ENCODE measurements around the gene MDN1. TPM values are rescaled to one million over a fixed set of nuclear protein-coding genes. Genes with fewer than 3 reads are reported as not detected.
A peak's percentile ranks its signal among the peaks of the same experiment; 100 is the strongest.

Gene MDN1
- total and polyA plus RNA-seq, 2 of the 4 experiments (the other 2 are of a cell fraction) = 7.7 to 26.7 TPM

DNA sequence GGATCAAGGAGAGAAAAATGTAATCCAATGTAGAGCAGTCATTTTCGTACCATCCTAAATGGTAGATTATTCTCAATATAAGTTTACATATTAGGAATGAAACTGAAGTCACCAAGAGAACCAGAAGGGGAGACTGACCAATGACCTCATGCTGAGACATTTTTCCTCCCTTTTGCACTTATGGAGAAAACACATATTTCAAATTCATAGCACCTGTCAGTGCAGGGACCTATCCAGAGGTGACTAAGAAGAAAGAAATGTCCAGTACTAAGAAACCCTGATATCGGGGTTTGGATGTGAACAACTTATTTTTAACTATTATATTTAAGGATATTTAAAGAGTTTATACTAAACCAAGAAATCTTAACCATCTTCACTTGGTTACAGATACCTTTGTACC lies 164.5 kb downstream of the MDN1 start:
- BruUV-seq (replicated peaks) = no TSS peak
- POLR2A ChIA-PET (ENCODE audit: unreplicated experiment) = no interaction called here

More for the DNA sequence above, 164.5 kb downstream of the MDN1 start:
- H2BK120ac ChIP-seq (ENCODE audit: low read depth, low read length) = no peak overlapping the region
- peak; percentile 56 for ATAC-seq (ENCODE audit: low read depth)
- H4K8ac ChIP-seq (ENCODE audit: low read depth in 2 of 2, low read length in 2 of 2) = no peak overlapping the region
- no peak overlapping the region for H3K27ac ChIP-seq (ENCODE audit: insufficient read depth, low read length)
- peaks cover 3% of the 10 kb centered on the region for H3K4me1 ChIP-seq (ENCODE audit: control insufficient read depth, insufficient read depth, low read length)
- peaks cover 10% of the 10 kb centered on the region for H3K9me1 ChIP-seq (ENCODE audit: insufficient read depth, low read length)
- H2AK9ac ChIP-seq (replicated peaks; ENCODE audit: low read depth, low read length, poor library complexity) = no peak overlapping the region
- no peaks in the 10 kb centered on the region for H3K79me1 ChIP-seq (ENCODE audit: low read depth in 1 of 2, low read length in 2 of 2)
- H2BK15ac ChIP-seq (ENCODE audit: low read depth, low read length) = no peak overlapping the region
- H3K23ac ChIP-seq (ENCODE audit: low read depth, low read length) = no peak overlapping the region
- H2AFZ ChIP-seq (replicated peaks; ENCODE audit: low read length, poor library complexity) = no peak overlapping the region
- TF ChIP-seq SMC3 (IDR thresholded peaks at IDR 0.05; ENCODE audit: low read depth, low read length) = no peak
- no peak for TF ChIP-seq MAFK (IDR thresholded peaks at IDR 0.05; ENCODE audit: low read depth, low read length)
- no peak for TF ChIP-seq FOS (IDR thresholded peaks at IDR 0.05; ENCODE audit: low read depth, low read length)
- TF ChIP-seq, protein P1, sequence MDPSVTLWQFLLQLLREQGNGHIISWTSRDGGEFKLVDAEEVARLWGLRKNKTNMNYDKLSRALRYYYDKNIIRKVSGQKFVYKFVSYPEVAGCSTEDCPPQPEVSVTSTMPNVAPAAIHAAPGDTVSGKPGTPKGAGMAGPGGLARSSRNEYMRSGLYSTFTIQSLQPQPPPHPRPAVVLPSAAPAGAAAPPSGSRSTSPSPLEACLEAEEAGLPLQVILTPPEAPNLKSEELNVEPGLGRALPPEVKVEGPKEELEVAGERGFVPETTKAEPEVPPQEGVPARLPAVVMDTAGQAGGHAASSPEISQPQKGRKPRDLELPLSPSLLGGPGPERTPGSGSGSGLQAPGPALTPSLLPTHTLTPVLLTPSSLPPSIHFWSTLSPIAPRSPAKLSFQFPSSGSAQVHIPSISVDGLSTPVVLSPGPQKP (IDR thresholded peaks at IDR 0.05; ENCODE audit: borderline replicate concordance, low read depth, low read length) = no peak
- no peak for TF ChIP-seq RAD21 (IDR thresholded peaks at IDR 0.05; ENCODE audit: low read length)
- no peak for TF ChIP-seq RFX5 (IDR thresholded peaks at IDR 0.05; ENCODE audit: low read depth, low read length)
- no peak for TF ChIP-seq MAZ (IDR thresholded peaks at IDR 0.05; ENCODE audit: borderline replicate concordance, low read depth, low read length)
- no peak for TF ChIP-seq POLR2A (IDR thresholded peaks at IDR 0.05; ENCODE audit: low read depth, low read length)
- no peak for TF ChIP-seq CHD1 (IDR thresholded peaks at IDR 0.05; ENCODE audit: low read depth, low read length)
- no peak for TF ChIP-seq RCOR1 (IDR thresholded peaks at IDR 0.05; ENCODE audit: insufficient replicate concordance, low read length)
- TF ChIP-seq NFE2L2 (IDR thresholded peaks at IDR 0.05; ENCODE audit: low read depth, low read length) = no peak
- TF ChIP-seq, protein P2, sequence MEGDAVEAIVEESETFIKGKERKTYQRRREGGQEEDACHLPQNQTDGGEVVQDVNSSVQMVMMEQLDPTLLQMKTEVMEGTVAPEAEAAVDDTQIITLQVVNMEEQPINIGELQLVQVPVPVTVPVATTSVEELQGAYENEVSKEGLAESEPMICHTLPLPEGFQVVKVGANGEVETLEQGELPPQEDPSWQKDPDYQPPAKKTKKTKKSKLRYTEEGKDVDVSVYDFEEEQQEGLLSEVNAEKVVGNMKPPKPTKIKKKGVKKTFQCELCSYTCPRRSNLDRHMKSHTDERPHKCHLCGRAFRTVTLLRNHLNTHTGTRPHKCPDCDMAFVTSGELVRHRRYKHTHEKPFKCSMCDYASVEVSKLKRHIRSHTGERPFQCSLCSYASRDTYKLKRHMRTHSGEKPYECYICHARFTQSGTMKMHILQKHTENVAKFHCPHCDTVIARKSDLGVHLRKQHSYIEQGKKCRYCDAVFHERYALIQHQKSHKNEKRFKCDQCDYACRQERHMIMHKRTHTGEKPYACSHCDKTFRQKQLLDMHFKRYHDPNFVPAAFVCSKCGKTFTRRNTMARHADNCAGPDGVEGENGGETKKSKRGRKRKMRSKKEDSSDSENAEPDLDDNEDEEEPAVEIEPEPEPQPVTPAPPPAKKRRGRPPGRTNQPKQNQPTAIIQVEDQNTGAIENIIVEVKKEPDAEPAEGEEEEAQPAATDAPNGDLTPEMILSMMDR (conservative IDR thresholded peaks at IDR 0.05; ENCODE audit: low read depth, low read length) = no peak
- in situ Hi-C loops (cut with MboI; ENCODE audit: low sequenced_read_pairs) = no loop called here
- H3K36me3 ChIP-seq (ENCODE audit: control insufficient read depth, insufficient read depth, low read length) = peaks cover 28% of the 10 kb centered on the region
- no peak overlapping the region for H2AK5ac ChIP-seq (ENCODE audit: low read depth, low read length)
- H3K27me3 ChIP-seq (ENCODE audit: control insufficient read depth, insufficient read depth, low read length) = no peaks in the 10 kb centered on the region
- H3K56ac ChIP-seq (ENCODE audit: extremely low read depth, insufficient read depth, low read length) = no peak overlapping the region
- dilution Hi-C loops (cut with HindIII; ENCODE audit: low sequenced_read_pairs, unreplicated experiment) = no loop called here
- H3K4ac ChIP-seq (ENCODE audit: low read depth, low read length) = no peak overlapping the region
- intact Hi-C loops (cut with micrococcal nuclease) = no loop called here
- whole genome bisulfite sequencing, 2 experiments (ENCODE audit: extremely low coverage in 2 of 2, insufficient read length in 1 of 2) = no CpG with 5 or more reads among the region's 2 CpGs
- no peak overlapping the region for H3K9ac ChIP-seq (ENCODE audit: low read depth, low read length)
- H3K4me3 ChIP-seq (ENCODE audit: insufficient read depth, low read depth, low read length) = no peak overlapping the region
- no peaks in the 10 kb centered on the region for H3K9me3 ChIP-seq (ENCODE audit: control insufficient read depth, insufficient read depth, low read length)
- H2BK5ac ChIP-seq (ENCODE audit: low read depth, low read length, poor library complexity, severe bottlenecking) = no peak overlapping the region
- DNase-seq = peak; percentile 40
- no peak overlapping the region for H3K4me2 ChIP-seq (ENCODE audit: low read depth, low read length)
- H2BK20ac ChIP-seq (ENCODE audit: low read depth, low read length) = no peak overlapping the region
- H3K18ac ChIP-seq (ENCODE audit: low read depth, low read length) = no peak overlapping the region
- no peak overlapping the region for H4K5ac ChIP-seq (ENCODE audit: low read depth, low read length)
- CTCF ChIA-PET = no interaction called here
- H4K91ac ChIP-seq (ENCODE audit: insufficient read depth, low read depth, low read length) = no peak overlapping the region
- H3K14ac ChIP-seq (replicated peaks; ENCODE audit: low read depth, low read length) = no peak overlapping the region
- no peaks in the 10 kb centered on the region for H4K20me1 ChIP-seq (ENCODE audit: insufficient read depth, low read length)
